Fibroblast of lung (primary cell): ENCODE results near the gene NEK7. TPM values are rescaled to one million over a fixed set of nuclear protein-coding genes. Genes with fewer than 3 reads are reported as not detected.

ENCODE experiments used
- DNase-seq, 2 donors: peaks; one replicate each; pipeline versions ENCODE4 v3.0.0 to v3.0.0-alpha.2; 2010; ENCODE audit warnings: low read depth in 2 of 2
- H2AFZ ChIP-seq: 2 replicates; pipeline ENCODE4 v1.5.1; 2012; ENCODE audit warnings: low read length, control low read depth, inconsistent platforms
- H3K27ac ChIP-seq: 2 replicates; pipeline ENCODE4 v1.5.1; 2011; ENCODE audit warnings: low read length, control low read depth; ENCODE audit not compliant: insufficient read depth
- H3K27me3 ChIP-seq: 2 replicates; pipeline ENCODE4 v1.5.1; 2011; ENCODE audit warnings: mild to moderate bottlenecking, low read length; ENCODE audit not compliant: control insufficient read depth, insufficient read depth
- H3K36me3 ChIP-seq: 2 replicates; pipeline ENCODE4 v1.5.1; 2011; ENCODE audit warnings: low read length; ENCODE audit not compliant: control insufficient read depth, insufficient read depth
- H3K4me1 ChIP-seq: 2 replicates; pipeline ENCODE4 v1.5.1; 2011; ENCODE audit warnings: low read length; ENCODE audit not compliant: control insufficient read depth, insufficient read depth; ENCODE audit errors: extremely low read depth
- H3K4me2 ChIP-seq: 2 replicates; pipeline ENCODE4 v1.5.1; 2011; ENCODE audit warnings: low read length, control low read depth; ENCODE audit not compliant: insufficient read depth; ENCODE audit errors: extremely low read depth
- H3K4me3 ChIP-seq, 4 experiments: fragments of 200-600 bp in 1 of 4; sonication (generic) in 1 of 4; replicated peaks in 1 of 4; 2 replicates each; pipeline ENCODE4 v1.5.1; 2011 to 2016; ENCODE audit warnings: low read length in 4 of 4, low read depth in 3 of 4, mild to moderate bottlenecking in 3 of 4, control low read depth in 2 of 4, inconsistent platforms in 1 of 4, mixed read lengths in 1 of 4; ENCODE audit not compliant: insufficient read depth in 1 of 4; ENCODE audit errors: control extremely low read depth in 1 of 4
- H3K79me2 ChIP-seq: 2 replicates; pipeline ENCODE4 v1.5.1; 2012; ENCODE audit warnings: mild to moderate bottlenecking, low read length, inconsistent platforms; ENCODE audit not compliant: control insufficient read depth, insufficient read depth
- H3K9ac ChIP-seq: 2 replicates; pipeline ENCODE4 v1.5.1; 2011; ENCODE audit warnings: mild to moderate bottlenecking, low read length, control low read depth; ENCODE audit not compliant: insufficient read depth
- H3K9me3 ChIP-seq: 2 replicates; pipeline ENCODE4 v1.5.1; 2012; ENCODE audit warnings: low read depth, low read length; ENCODE audit not compliant: control insufficient read depth, insufficient read depth
- H4K20me1 ChIP-seq: 2 replicates; pipeline ENCODE4 v1.5.1; 2011; ENCODE audit warnings: low read length; ENCODE audit not compliant: control insufficient read depth, insufficient read depth; ENCODE audit errors: extremely low read depth
- CTCF ChIP-seq, 2 donors: IDR thresholded peaks in 1 of 2; conservative IDR thresholded peaks in 1 of 2; 1 replicate in 1 of 2; 2 replicates in 1 of 2; pipeline ENCODE4 v1.5.1; 2011 to 2012; ENCODE audit warnings: low read length in 2 of 2, control low read depth in 1 of 2, inconsistent platforms in 1 of 2, low read depth in 1 of 2, mild to moderate bottlenecking in 1 of 2
- EZH2 ChIP-seq: IDR thresholded peaks from 2 replicates; pipeline ENCODE4 v1.5.1; 2012; ENCODE audit warnings: low read length, control low read depth, mild to moderate bottlenecking; ENCODE audit errors: missing control alignments
- polyA plus RNA-seq, 2 donors: library from polyadenylated mRNA; depleted of rRNA in 1 of 2; stranded (reverse) in 1 of 2; unstranded in 1 of 2; fragments of >200 nt; gene quantifications; 2 replicates each; pipeline ENCODE4 v1.2.1, GENCODE V29; 2011 to 2012; ENCODE audit warnings: missing spikeins in 1 of 2
- total RNA-seq: library from RNA; depleted of rRNA; stranded (reverse); fragments of >200 nt; gene quantifications from 2 replicates; pipeline ENCODE4 v1.2.1, GENCODE V29; 2014

NEK7 gene
- total and polyA plus RNA-seq, 2 donors (not counting 1 experiment from before 2014, with no cell fraction given): 90.5 to 207 TPM

- Histone ChIP-seq H2AFZ (no peak overlapping the region), H3K9me3 (no peaks in the 10 kb centered on the region), H3K27ac (no peak overlapping the region), H3K27me3 (no peaks in the 10 kb centered on the region), H3K36me3 (no peaks in the 10 kb centered on the region), H3K4me2 (no peak overlapping the region), H3K4me1 (peaks cover 2% of the 10 kb centered on the region), H3K79me2 (no peaks in the 10 kb centered on the region), H3K4me3 (no peak overlapping the region), H4K20me1 (no peaks in the 10 kb centered on the region), H3K9ac (no peak overlapping the region)
- TF ChIP-seq CTCF (conservative IDR thresholded peaks at IDR 0.05 in 1 of 2, IDR thresholded peaks at IDR 0.05 in 1 of 2; ENCODE audit: low read depth in 1 of 2, low read length in 2 of 2) (no peak), EZH2 (no peak)
- DNase-seq: peak in 1 of 2 donors; percentile 41
Observed at GRCh38 chr1:198330982-198331615, 174.3 kb downstream of the NEK7 start.

- no peak overlapping the region for H2AFZ ChIP-seq
- TF ChIP-seq EZH2: no peak
- TF ChIP-seq CTCF (conservative IDR thresholded peaks at IDR 0.05 in 1 of 2, IDR thresholded peaks at IDR 0.05 in 1 of 2; ENCODE audit: low read depth in 1 of 2, low read length in 2 of 2): no peak
- H3K4me3 ChIP-seq: no peak overlapping the region
- no peak overlapping the region for H3K27ac ChIP-seq
- no peaks in the 10 kb centered on the region for H3K9me3 ChIP-seq
- peak; percentile 11 to 61 for DNase-seq
- H3K79me2 ChIP-seq: no peaks in the 10 kb centered on the region
- no peak overlapping the region for H3K9ac ChIP-seq
- H3K4me1 ChIP-seq: peaks cover 2% of the 10 kb centered on the region
- no peaks in the 10 kb centered on the region for H4K20me1 ChIP-seq
- no peaks in the 10 kb centered on the region for H3K36me3 ChIP-seq
- no peaks in the 10 kb centered on the region for H3K27me3 ChIP-seq
- no peak overlapping the region for H3K4me2 ChIP-seq
Observed at GRCh38 chr1:198333744-198334143, 176.9 kb downstream of the NEK7 start.

GRCh38 chr1:198335663-198336062, 178.9 kb downstream of the NEK7 start:
- Histone ChIP-seq H3K4me3 (no peak overlapping the region), H3K9me3 (no peaks in the 10 kb centered on the region), H3K9ac (no peak overlapping the region), H3K27me3 (no peaks in the 10 kb centered on the region), H3K36me3 (no peaks in the 10 kb centered on the region), H4K20me1 (no peaks in the 10 kb centered on the region), H3K79me2 (no peaks in the 10 kb centered on the region), H3K4me2 (no peak overlapping the region), H3K27ac (no peak overlapping the region), H2AFZ (no peak overlapping the region), H3K4me1 (peaks cover 2% of the 10 kb centered on the region)
- TF ChIP-seq EZH2 (no peak), CTCF (conservative IDR thresholded peaks at IDR 0.05 in 1 of 2, IDR thresholded peaks at IDR 0.05 in 1 of 2; ENCODE audit: low read depth in 1 of 2, low read length in 2 of 2) (no peak)
- DNase-seq: no peak
